Glutamatergic neuron (in vitro differentiated cells): ENCODE results near the gene LIMS4. TPM values are rescaled to one million over a fixed set of nuclear protein-coding genes. Genes with fewer than 3 reads are reported as not detected.
A peak's percentile ranks its signal among the peaks of the same experiment; 100 is the strongest.
"Not testable (repeated sequence)": the region's sequence is repeated elsewhere in the genome, so short reads cannot be mapped to it uniquely, and the experiment has no call there.

ENCODE experiments used
- DNase-seq: peaks from one replicate; pipeline ENCODE4 v3.0.0; 2022
- H3K27ac Mint-ChIP-seq: one replicate; pipeline ENCODE4 v1.8.0; 2020; ENCODE audit warnings: mild to moderate bottlenecking, mixed read lengths, inconsistent platforms; ENCODE audit not compliant: unreplicated experiment
- H3K27me3 Mint-ChIP-seq: one replicate; pipeline ENCODE4 v1.8.0; 2020; ENCODE audit warnings: mild to moderate bottlenecking, moderate library complexity, mixed read lengths, inconsistent platforms; ENCODE audit not compliant: unreplicated experiment
- H3K36me3 Mint-ChIP-seq: one replicate; pipeline ENCODE4 v1.8.0; 2020; ENCODE audit warnings: mild to moderate bottlenecking, mixed read lengths, inconsistent platforms; ENCODE audit not compliant: unreplicated experiment
- H3K4me1 Mint-ChIP-seq: one replicate; pipeline ENCODE4 v1.8.0; 2020; ENCODE audit warnings: mild to moderate bottlenecking, low read depth, mixed read lengths, inconsistent platforms; ENCODE audit not compliant: unreplicated experiment
- H3K4me3 Mint-ChIP-seq: one replicate; pipeline ENCODE4 v1.8.0; 2020; ENCODE audit warnings: mild to moderate bottlenecking, mixed read lengths, inconsistent platforms; ENCODE audit not compliant: unreplicated experiment
- H3K9me3 Mint-ChIP-seq: one replicate; pipeline ENCODE4 v1.8.0; 2020; ENCODE audit warnings: mild to moderate bottlenecking, moderate library complexity, mixed read lengths, inconsistent platforms; ENCODE audit not compliant: unreplicated experiment
- total RNA-seq: library from RNA; stranded (reverse); fragmentation: NEBNext Ultra II Directional; extraction: Animal tissue kit (Norgen Biotek cat#: 25700); gene quantifications from one replicate; pipeline ENCODE4 v1.2.1, GENCODE V29; 2021; ENCODE audit not compliant: unreplicated experiment
- TF ChIP-seq, protein P1 (sequence below): fragments of 200-600 bp; sonication (generic); IDR thresholded peaks from one replicate; pipeline ENCODE4 v1.5.0; 2021; ENCODE audit not compliant: partially characterized antibody, unreplicated experiment

Gene LIMS4
- total RNA-seq, 1 donor from 2014 or later = 0.47 TPM

DNA sequence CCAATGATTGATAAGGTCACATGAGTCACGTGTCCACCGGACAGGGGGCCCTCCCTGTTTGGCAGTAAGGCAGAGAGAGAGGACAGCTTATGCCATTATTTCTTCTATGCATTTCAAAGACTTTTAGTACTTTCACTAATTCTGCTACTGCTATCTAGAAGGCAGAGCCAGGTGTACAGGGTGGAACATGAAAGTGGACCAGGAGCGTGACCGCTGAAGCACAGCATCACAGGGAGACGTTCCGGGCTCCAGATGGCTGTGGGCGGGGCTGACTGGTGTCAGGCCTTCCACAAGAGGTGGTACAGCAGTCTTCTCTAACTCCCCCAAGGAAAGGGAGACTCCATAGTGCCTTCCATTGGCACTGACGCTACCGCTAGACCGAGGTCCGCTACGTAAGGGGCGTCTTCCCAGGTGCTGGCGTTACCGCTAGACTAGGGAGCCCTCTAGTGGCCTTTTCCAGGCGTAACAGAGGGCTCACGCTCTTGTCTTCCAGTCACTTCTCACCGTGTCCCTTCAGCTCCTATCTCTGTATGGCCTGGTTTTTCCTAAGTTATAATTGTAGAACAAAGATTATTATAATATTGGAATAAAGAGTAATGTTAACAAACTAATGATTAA is 71.5 kb downstream of the LIMS4 start:
- not testable (repeated sequence) for H3K9me3 Mint-ChIP-seq, H3K27me3 Mint-ChIP-seq, H3K27ac Mint-ChIP-seq, H3K4me3 Mint-ChIP-seq, H3K4me1 Mint-ChIP-seq, H3K36me3 Mint-ChIP-seq, DNase-seq
- TF ChIP-seq, protein P1, sequence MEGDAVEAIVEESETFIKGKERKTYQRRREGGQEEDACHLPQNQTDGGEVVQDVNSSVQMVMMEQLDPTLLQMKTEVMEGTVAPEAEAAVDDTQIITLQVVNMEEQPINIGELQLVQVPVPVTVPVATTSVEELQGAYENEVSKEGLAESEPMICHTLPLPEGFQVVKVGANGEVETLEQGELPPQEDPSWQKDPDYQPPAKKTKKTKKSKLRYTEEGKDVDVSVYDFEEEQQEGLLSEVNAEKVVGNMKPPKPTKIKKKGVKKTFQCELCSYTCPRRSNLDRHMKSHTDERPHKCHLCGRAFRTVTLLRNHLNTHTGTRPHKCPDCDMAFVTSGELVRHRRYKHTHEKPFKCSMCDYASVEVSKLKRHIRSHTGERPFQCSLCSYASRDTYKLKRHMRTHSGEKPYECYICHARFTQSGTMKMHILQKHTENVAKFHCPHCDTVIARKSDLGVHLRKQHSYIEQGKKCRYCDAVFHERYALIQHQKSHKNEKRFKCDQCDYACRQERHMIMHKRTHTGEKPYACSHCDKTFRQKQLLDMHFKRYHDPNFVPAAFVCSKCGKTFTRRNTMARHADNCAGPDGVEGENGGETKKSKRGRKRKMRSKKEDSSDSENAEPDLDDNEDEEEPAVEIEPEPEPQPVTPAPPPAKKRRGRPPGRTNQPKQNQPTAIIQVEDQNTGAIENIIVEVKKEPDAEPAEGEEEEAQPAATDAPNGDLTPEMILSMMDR = peak; percentile 12

DNA sequence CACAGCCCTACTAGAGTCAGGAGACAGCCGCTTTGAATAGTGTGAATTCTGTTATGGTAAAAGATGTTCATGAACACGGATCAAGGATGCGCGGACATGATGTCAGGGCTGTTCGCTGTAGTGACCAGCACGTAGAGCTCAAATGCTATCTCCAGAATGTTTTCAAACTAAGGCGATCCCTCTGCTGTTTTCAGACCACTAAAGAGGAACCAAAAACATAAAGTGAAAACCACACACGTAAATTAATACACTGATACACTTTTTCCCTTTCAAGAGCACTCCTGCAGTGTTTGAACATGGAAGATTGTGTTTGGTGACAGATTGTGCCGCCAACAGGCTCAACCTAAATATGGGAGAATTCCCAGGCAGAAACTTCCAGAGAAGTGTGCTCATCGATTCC is 73.2 kb downstream of the LIMS4 start:
- H3K9me3 Mint-ChIP-seq, H3K4me1 Mint-ChIP-seq, H3K4me3 Mint-ChIP-seq, H3K27ac Mint-ChIP-seq, H3K36me3 Mint-ChIP-seq, DNase-seq, H3K27me3 Mint-ChIP-seq: not testable (repeated sequence)

DNA sequence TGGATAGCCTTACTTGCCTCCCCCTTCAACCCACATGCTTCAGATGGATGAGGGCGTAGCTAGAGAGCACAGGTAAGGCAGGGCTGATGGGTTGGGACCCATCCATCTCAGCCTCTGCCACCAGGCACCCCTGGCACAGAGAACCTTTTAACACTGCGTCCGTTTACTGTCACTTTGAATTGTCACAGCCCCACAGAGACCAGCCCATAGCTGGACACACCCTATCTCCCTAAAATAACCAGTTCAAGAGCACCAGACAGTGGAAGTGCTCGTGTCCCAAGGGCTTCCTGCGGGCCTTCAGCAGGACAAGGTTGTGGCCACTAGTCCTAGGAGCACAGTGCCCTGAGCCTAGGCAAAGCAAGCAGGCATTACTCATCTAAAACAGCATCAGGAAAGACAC is 76.6 kb downstream of the LIMS4 start:
- H3K27me3 Mint-ChIP-seq, H3K4me3 Mint-ChIP-seq, H3K27ac Mint-ChIP-seq, H3K36me3 Mint-ChIP-seq, H3K4me1 Mint-ChIP-seq, H3K9me3 Mint-ChIP-seq, DNase-seq: not testable (repeated sequence)

Other genes starting within 250 kb of the LIMS4 start
- gene RGPD6, start 104.4 kb upstream of the LIMS4 start, total RNA-seq = 11.5 TPM
- gene BUB1, start 205.2 kb upstream of the LIMS4 start, total RNA-seq = 10.0 TPM